NCI-H1436 (cell line): ENCODE data around the gene KLK11.

Source experiments
- DNase-seq: peaks from one replicate; lab custom pipeline; 2025; lab: John Stamatoyannopoulos, UW

The KLK11 gene, protein sequence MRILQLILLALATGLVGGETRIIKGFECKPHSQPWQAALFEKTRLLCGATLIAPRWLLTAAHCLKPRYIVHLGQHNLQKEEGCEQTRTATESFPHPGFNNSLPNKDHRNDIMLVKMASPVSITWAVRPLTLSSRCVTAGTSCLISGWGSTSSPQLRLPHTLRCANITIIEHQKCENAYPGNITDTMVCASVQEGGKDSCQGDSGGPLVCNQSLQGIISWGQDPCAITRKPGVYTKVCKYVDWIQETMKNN

GRCh38 chr19:51026554-51026831, at the start of gene KLK11:
TSS of gene KLK11 (minus strand) at chr19:51026616. CDS start at chr19:51025631, 985 bp downstream.
- DNase-seq = peak; percentile 84

- DNase-seq = no peak
These were observed 49.6 kb upstream of the KLK11 start for GRCh38 chr19:51075998-51076397.

DNA sequence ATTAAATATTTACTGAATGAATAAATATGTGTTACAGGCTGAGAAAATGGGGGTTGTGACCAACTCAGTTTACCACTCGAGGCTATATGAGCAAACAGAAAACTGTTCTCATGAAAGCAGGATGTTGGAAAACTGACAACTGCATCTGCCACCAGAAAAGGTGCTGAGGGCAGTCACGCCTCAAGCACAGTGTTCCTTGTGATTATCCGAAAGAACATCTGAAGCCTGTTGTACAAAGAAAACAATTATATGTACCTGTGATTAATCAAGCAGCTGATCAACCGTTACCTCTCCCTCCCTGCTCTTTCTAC, 44.6 kb upstream of the KLK11 start:
- DNase-seq = peak; percentile 21

DNA sequence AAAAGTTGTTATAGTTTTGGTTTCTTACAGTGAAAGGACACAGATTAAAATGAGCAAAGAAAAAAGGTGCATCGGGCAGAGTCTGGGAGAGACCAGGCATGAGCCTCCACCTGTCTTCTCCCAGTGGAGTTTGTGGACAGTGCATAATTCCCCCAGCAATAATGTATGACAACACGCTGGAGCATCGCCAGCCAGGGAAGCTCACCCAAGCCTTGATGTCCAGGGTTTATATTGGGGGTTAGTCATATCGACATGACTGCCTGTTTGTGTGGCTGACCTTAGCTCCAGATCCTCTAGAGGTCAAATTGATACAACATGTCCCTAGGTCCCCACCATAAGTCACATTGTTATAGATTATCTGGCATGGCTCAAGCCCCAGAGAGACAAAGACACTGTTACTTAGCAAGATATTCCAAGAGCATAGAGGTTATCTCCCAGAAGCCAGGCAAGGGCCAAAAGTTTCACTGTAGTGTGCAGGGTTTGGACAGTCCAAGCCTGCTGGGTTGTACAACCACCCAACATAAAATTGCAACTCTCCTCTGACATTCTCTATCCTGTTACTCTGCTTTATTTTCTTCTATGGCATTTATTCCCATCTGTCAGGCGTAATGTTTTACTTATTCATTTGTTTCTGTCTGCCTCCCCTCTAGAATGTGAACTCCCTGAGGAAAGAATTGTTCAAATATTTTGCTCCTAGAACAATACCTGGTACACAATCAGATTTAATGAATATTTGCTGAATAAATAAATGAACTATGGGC, 44.1 kb upstream of the KLK11 start:
- no peak for DNase-seq

DNA sequence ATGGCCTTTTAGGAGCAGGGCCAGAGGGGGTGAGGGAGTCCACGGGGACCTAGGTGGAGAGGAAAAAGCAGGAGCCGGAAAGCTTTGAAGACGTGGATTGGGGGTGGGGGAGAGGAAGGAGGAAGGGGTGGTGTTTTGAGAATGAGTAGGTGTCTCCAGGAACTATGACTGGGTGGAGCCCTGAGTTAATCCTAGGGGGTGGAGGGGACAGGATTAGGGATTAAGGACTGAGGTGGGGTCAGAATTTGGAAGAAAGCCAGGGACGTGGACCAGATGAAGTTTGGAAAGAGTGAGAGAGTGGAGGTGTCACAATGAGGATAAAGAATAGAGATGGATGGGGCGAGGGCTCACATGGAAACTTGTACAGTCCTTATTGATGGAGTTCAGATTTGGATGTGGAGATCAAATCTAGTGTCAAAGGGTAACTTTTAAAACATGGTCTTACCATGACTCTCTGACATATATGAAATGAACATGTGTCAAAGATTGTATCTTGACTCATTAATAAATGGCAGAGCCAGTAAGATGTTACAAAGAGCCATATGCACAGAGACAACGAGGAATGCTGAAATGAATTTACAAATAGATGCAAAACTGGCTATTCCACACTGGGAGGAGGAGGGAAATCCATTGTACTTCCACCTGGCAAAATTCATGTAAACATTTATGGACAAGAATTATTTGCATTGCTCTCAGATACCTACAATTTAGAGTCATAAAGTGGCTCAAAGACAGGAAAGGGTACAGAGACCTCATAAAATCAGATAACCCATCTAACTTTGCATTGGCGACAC, 40.2 kb upstream of the KLK11 start:
- no peak for DNase-seq

GRCh38 chr19:51065221-51065960, 39.0 kb upstream of the KLK11 start:
- no peak for DNase-seq

- DNase-seq = no peak
These were observed 38.3 kb upstream of the KLK11 start, which contains the start of gene KLK13 for GRCh38 chr19:51064534-51065220. TSS of gene KLK13 (minus strand) at chr19:51065092. CDS start at chr19:51065067, 25 bp downstream.

- no peak for DNase-seq
These were observed 37.2 kb upstream of the KLK11 start for GRCh38 chr19:51063664-51064063.

DNA sequence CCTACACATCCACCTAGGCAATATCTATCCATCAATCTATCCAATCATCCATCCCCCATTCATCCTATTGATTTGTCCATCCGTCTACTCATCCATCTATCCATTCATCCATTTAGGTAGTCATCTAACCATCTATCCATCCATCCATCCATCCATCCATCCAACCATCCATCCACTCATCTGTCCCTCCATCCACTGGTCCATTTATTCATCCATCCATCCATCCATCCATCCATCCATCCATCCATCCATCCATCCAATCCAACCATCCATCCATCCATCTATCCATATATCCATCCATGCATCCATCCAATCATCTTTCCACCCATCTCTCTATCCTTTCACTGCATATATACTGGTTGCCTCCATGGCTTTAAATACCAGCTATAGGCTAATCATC, 34.6 kb upstream of the KLK11 start:
- DNase-seq = no peak

DNA sequence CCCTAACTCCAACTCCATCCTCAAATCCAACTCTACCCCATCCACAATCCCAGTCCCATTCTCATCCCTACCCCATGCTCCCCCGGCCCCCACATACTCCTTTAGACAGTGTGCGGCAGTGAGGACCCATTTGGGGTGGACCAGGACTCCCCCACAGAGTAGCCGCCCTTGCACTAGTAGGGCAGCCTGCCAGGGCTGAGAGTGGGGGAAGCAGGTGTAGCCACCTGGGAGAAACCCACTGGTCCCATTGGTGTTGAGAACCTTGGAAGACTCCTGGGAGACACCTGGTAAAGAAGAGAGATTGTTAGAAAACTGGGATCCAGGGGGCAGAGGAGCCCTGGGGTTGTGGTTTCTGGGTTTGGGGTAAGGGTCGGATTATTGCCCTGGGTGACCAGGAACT, 33.9 kb upstream of the KLK11 start:
- DNase-seq = no peak

GRCh38 chr19:51059715-51060114, 33.3 kb upstream of the KLK11 start:
- no peak for DNase-seq

- no peak for DNase-seq
These were observed 29.4 kb upstream of the KLK11 start for GRCh38 chr19:51055866-51056265.

GRCh38 chr19:51047031-51047335, 20.6 kb upstream of the KLK11 start:
- no peak for DNase-seq

- DNase-seq = no peak
These were observed 17.9 kb upstream of the KLK11 start for GRCh38 chr19:51044327-51044726.

DNA sequence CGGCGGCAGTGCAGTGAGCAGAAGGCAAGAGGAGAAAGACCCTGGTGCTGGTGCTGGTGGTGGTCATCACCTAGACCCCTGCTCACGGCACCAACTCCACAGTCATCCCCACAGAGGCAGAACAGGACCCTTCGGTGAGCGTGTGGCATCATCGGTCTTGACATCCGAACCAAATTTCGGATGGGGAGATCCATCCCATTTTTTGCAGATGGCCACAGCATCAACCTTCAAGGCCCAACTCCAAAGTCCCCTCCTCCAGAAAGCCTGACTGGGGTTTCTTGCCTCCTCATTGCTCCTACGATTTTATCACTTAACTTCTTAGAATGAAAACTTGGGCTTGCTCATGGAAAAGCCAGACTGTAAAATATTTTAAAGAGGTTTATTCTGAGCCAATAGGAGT, 17.1 kb upstream of the KLK11 start:
- no peak for DNase-seq

GRCh38 chr19:51040151-51040550, 13.7 kb upstream of the KLK11 start:
- DNase-seq = no peak

GRCh38 chr19:51036519-51036918, 10.1 kb upstream of the KLK11 start:
- DNase-seq = no peak

- DNase-seq = peak; percentile 17
These were observed 8.3 kb upstream of the KLK11 start, which contains the start of gene KLK12 for GRCh38 chr19:51034704-51035103. TSS of gene KLK12 (minus strand) at chr19:51035002. CDS start at chr19:51034621, 381 bp downstream.

- no peak for DNase-seq
These were observed 5.4 kb upstream of the KLK11 start for GRCh38 chr19:51031880-51032225.

- DNase-seq = no peak
These were observed 4.9 kb upstream of the KLK11 start for GRCh38 chr19:51031220-51031879.

- no peak for DNase-seq
These were observed 4.2 kb upstream of the KLK11 start for GRCh38 chr19:51030631-51031030.

GRCh38 chr19:51029718-51030117, 3.3 kb upstream of the KLK11 start:
- peak; percentile 58 for DNase-seq
